OCI-M2 (cell line): ENCODE measurements around the gene MYO1E.
"Not testable (repeated sequence)": the region's sequence is repeated elsewhere in the genome, so short reads cannot be mapped to it uniquely, and the experiment has no call there.

Experiments used
- DNase-seq: peaks from one replicate; lab custom pipeline; 2025; ENCODE audit not compliant: unreplicated experiment; lab: John Stamatoyannopoulos, UW

Gene MYO1E

DNA sequence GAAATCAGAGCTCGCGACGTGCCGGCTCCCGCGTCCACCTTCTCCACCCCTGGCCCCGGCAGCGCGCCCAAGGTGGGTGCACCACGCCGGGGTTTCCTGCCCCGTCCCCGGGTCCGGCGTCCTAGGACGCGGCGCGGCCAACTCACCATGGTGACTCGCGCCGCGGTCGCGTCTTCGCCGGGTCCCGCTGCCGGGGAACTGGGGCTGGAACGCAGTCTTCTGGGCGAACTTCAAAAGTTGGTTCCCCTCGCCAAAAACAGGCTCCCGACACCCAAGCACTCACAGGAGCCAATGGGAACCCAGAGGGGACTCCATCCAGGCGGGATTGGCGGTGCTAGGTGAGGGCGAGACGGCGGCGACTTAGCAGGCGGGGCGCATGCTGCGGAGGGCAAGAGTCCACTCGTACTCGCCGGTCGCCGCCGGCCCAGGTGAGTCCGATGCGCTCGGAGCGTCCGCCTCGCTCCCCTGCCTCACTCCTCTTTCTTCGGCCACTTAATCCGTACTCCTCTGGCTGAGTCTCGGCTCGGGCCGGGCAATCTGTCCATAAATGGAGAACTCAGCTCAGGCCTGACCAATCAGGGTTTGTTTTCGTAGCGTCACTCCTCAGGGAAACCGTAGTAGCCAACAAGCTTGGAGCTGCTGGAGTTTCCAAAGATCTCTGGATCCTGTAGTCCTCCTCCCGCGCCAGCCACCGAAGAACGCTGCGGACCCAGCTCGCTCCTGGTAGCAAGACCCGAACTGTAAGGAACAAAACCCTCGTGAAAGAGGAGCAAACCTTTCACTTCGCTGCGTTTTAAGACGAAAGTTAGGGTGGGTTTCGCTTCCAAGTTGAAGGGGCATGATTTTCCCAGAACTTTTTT lies at the start of gene MYO1E:
Gene MYO1E (minus strand): TSS at position 520 of the 860 bp plus-strand sequence. CDS start 371 bp downstream, at position 149.
- peak; percentile 44 for DNase-seq

DNA sequence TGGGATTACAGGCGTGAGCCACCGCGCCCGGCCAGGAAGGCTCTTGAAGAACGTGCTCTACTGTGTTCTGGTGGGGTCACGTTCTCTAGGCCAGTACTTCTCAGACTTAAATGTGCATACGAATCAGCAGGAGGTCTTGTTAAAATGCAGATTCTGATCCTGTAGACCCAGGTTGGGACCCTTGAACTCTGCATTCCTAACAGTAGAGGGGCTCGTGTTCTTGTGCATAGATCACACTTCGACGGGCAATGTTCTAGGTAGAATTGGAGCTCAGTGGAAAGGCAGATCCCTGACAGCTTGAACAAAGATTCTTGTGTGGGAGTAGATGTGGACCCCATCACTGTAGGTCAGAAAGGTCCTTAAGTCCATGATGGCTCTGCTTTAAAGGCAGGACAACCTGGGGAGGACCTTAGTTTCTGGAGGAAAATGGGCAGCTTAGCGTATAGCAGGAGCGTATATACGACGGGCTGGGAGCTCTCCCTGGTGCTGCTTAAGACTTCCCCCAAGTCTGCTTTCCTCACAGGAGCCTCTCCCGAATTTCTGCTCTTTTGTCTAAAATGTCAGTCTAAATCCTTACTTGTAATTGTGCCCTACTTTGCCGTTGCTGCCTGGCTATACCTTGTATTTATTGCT lies 48.4 kb upstream of the MYO1E start:
- no peak for DNase-seq

DNA sequence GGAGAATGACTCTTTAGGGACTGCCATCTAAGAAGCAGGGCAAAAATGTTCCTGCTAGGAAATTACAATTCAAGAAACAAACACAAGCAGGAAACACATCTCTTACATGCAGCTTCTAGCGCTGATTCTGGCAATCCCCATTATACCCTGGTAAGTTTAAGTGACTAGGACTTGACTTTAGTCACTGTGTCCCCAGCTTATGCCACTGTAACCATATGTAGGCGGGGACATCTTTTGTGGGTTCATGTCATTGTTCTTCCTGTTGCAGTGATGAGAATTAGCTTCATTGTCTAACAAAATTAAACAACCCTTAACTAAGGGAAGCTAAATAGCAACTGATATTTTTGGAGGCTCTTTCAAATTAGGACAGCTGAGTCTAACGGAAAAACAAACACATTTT lies 47.4 kb upstream of the MYO1E start:
- no peak for DNase-seq

DNA sequence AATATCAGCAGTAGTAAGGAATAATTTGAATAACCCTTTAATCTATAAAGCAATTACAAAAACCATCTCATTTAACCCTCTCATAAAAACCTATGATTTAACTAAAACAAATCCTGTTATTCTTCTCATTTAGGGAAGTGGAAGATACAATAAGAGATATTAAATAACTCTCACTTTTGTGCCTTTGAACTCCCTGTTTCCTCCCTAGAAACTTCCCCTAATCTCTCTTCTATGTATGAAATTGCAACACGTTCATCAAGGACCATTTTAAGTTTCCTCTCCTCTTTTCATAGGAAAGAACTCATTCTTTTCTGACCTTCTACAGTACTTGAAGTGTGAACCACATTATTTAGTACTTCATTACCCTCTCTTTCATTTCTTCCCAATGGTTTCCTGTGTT lies 46.5 kb upstream of the MYO1E start:
- no peak for DNase-seq

DNA sequence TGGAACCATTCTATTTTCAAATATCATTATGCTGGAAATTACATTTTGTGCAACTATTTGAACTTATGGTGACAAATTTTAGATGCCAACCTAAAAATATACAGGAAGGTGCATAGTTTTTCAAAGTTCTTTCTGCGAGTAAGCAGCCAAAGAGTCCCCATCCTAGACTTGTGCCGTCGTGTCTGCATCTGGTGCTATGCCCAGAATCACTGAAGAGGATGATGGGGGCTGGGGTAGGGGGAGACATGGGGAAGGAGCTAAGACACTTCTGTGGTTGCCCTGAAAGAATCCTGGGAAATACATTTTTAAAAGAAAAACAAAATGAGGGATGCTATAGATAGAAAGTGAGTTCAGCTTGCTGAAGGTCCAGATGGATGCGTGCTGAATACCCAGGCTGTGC lies 44.1 kb upstream of the MYO1E start:
- no peak for DNase-seq

GRCh38 chr15:59413577-59413976 lies 40.9 kb upstream of the MYO1E start:
- no peak for DNase-seq

- no peak for DNase-seq
These were observed 37.8 kb upstream of the MYO1E start for GRCh38 chr15:59410391-59410896.

DNA sequence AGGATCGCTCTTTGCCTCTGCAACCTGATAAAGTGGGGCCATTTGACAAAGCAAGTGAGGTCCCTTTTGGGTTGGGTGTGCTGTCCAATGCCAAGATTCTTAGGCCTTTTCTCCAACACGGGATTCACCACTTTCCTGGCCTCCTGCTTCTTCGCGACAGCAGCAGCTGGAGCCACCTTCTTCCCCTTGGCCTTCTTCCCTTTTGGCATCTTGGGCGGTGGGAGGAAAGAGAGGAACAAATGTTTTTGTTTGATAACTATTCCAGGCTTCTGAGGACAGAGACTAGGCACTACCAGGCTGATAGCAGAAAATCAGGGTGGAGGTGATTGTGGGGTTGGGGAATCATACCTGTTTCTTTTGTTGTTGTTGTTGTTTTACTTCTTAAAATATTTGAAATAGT lies 35.3 kb upstream of the MYO1E start:
- no peak for DNase-seq

- no peak for DNase-seq
These were observed 33.8 kb upstream of the MYO1E start for GRCh38 chr15:59406446-59406845.

DNA sequence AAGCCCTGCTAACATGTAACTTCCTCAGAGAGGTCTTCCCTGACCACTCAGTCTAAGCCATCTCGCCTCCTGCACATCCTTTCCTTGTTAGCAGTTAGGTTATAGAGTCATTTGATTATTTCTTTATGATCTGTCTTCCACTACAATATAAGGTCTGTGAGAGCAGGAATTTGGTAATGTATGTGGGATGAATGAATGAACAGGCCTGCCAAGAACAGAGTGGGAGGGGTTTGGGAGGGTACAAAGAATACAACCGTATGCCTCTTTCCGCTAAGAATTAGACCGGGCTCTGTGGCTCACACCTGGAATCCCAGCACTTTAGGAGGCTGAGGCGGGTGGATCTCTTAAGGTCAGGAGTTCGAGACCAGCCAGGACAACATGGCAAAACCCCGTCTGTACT lies 32.4 kb upstream of the MYO1E start:
- DNase-seq, result no peak

DNA sequence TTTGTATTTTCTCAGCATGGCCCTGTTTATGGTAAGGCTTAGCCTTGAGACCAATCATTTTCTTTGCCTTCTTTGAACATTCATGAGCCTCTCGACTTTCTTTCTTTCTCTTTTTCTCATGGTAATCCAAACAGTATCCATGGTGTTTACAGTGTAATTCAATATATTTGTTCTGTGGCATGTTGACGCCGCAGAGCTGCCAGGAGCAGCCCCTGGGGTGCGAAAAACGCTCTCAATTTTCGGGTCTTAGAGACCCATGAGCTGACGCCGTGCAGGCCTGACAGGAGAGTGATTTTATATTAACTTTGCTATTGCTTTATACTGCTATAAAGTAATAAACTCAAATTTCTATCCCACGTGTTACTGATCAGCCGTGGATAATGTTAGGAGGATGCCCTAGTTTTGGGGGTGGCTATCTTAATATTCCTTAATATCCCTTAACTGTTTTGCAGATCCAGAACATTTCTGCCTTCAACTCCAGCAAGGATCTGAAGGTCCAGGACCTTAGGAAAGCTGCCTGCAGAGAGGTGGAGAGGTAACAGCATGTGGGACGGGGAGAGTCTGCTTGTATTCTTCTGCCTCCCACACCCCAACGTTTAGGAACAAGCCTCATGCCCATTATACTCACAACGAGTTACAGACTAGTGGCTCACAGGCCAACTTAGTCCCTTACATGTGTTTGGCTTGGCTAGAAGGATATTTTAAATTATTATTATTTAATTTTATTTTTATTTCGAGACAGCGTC lies 29.3 kb upstream of the MYO1E start:
- no peak for DNase-seq

GRCh38 chr15:59401051-59401823 lies 28.6 kb upstream of the MYO1E start:
- DNase-seq, result not testable (repeated sequence)

DNA sequence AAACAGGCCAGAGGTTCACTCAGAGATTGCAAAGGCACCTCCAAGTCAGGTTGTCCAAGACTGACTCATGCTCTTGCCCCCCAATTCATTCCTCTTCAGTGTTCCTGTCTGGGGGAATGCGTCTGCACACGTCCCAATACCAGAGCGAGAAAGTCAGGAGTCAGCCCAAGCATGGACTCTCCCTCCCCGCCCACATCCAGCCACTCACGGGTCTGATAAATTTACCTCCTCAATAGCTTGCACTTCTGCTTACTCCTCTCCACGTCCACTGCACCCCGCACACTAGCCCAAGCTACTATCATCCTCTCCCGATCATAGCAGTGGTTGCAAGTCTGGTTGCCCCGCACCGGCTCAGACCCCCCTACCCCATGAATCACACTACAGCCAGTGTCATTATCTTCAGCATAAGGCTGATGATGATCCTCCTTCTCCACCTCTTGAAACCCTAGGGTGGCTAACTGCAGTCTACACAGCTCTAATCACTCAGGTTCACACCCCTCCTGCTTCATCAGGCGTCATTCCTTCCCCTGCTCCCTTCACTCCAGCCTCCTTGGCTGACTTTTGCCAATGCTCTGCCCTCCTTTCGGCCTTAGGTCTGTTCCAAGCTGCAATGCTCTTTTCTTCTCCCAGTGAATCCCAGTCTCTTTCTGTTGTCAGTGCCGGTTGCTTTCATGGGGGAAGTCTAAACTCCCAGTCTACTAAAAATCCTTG lies 27.6 kb upstream of the MYO1E start:
- DNase-seq, result no peak

GRCh38 chr15:59399465-59400102 lies 26.9 kb upstream of the MYO1E start:
- no peak for DNase-seq

- DNase-seq, result no peak
These were observed 25.5 kb upstream of the MYO1E start for GRCh38 chr15:59398220-59398619.

DNA sequence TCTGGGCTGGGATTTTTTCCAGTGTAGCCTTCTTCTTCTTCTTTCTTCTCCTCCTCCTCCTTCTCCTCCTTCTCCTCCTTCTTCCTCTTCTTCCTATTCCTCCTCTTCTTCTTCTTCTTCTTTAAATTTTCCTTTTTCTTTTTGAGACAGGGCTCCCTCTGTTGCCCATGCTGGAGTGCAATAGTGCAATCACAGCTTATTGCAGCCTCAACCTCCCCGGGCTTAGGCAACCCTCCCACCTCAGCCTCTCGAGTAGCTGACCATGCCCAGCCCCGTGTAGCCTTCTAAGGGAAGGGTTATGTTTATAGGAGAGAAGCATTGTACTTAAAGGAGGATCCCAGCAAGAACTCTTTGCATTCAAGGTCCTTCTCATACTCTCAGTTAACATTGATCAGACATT lies 24.0 kb upstream of the MYO1E start:
- DNase-seq, result no peak

DNA sequence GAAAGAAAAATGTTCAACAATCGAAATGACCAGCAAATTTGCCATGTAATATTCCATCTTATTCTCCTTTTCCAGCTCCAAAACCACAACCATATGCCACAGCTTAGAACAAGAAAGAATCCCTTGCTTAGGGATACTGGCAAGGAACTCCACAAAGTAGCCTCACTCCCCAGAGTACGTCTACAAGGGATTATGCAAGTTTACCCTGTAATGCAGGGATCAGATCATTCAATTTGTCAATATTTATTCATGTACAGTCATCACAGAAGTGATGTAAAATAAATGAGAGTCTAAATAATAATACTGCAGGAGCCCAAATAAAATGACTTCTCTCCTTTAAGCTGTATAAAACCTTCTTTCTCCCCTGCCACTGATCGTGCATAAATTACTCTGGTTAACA lies 23.5 kb upstream of the MYO1E start:
- DNase-seq, result no peak

DNA sequence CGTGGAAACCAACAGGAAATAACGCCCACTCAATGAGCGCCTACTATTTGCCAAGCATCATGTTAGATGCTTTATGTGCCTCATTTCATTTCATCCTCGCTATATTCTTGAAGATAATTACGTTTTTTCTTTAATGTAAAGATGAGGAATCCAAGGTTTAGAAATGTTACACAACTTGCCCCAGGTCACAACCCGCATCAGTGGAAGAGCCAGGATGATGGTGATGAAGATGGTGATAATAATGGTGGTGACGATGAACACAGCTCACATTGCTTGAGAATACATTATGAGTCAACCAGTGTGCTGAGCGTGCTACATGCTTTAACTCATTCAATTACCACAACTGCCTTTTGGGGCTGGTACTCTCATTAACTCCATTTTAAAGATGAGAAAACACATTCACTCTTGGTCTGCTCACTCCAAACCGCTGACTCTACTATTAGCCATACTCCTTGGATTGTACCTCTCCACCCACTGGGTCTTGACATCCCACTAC lies 21.5 kb upstream of the MYO1E start:
- no peak for DNase-seq

DNA sequence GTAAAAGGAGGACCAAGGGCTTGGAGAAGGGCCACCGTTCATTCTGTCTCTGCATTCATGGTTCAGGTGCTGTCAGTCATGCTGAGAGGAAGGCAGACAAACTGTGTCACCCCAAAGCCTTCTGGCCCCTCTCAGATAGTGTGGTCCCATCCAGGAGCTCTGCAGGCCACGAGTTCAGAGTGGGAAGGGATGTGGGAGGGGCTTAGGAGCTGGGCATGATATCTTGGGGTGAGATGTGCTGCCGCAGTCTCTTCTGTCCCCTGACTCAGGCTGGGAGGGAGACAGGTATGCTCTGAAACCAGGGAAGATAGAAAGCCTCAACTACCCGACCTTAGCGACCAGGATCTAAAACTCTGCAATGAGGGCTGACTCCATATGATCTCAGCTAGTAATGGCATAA lies 19.6 kb upstream of the MYO1E start:
- no peak for DNase-seq

DNA sequence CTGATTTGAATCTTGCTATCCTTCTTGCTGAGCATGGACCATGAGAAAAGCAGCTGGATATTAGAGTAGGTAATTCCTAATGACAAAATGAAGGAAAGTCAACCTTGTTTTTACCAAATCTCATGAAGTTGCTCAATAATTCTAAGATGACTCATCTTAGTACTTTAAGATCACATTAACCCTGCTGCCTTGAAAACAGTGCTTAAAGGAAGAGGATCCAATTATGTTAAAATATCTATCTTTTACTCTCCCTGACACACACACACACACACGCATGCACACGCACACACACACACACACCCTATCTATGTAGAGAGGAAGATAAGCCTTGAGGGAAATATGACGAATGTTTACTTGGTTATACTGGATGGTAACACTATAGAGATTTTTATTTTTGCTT lies 16.0 kb upstream of the MYO1E start:
- no peak for DNase-seq
